Loucy (cell line): ENCODE data around the gene MFSD8.

Experiments
- H2AFZ ChIP-seq: fragments of 200-600 bp; sonication (generic); 2 replicates; pipeline ENCODE4 v1.6.0; 2016; ENCODE audit warnings: antibody characterized with exemption, mild to moderate bottlenecking, low read length, moderate library complexity
- H3F3A ChIP-seq: fragments of 200-600 bp; 2 replicates; pipeline ENCODE4 v1.6.0; 2016; ENCODE audit warnings: antibody characterized with exemption, low read depth, mild to moderate bottlenecking
- H3K27me3 ChIP-seq: fragments of 200-600 bp; sonication (generic); 2 replicates; pipeline ENCODE4 v1.6.1; 2014; ENCODE audit warnings: low read length, mild to moderate bottlenecking; ENCODE audit not compliant: insufficient read depth, poor library complexity, severe bottlenecking
- H3K36me3 ChIP-seq: fragments of 200-600 bp; sonication (generic); 2 replicates; pipeline ENCODE4 v1.6.1; 2016; ENCODE audit warnings: low read length; ENCODE audit not compliant: insufficient read depth
- H3K4me1 ChIP-seq: fragments of 200-600 bp; sonication (generic); 2 replicates; pipeline ENCODE4 v1.5.1; 2014; ENCODE audit warnings: low read length, mild to moderate bottlenecking; ENCODE audit not compliant: insufficient read depth, poor library complexity, severe bottlenecking
- H3K4me2 ChIP-seq: fragments of 200-600 bp; sonication (generic); 2 replicates; pipeline ENCODE4 v1.6.0; 2014; ENCODE audit warnings: antibody characterized with exemption, low read length, low read depth, mild to moderate bottlenecking; ENCODE audit not compliant: poor library complexity, severe bottlenecking
- H3K4me3 ChIP-seq: fragments of 200-600 bp; sonication (generic); 2 replicates; pipeline ENCODE4 v1.5.1; 2014; ENCODE audit warnings: low read length, mild to moderate bottlenecking, mixed read lengths; ENCODE audit not compliant: poor library complexity, severe bottlenecking
- H3K79me2 ChIP-seq: fragments of 200-600 bp; sonication (generic); 2 replicates; pipeline ENCODE4 v1.6.1; 2014; ENCODE audit warnings: low read length; ENCODE audit not compliant: insufficient read depth
- H3K9ac ChIP-seq: fragments of 200-600 bp; sonication (generic); 2 replicates; pipeline ENCODE4 v1.6.0; 2014; ENCODE audit warnings: mild to moderate bottlenecking, low read depth, low read length, moderate library complexity; ENCODE audit not compliant: poor library complexity, severe bottlenecking
- H3K9me2 ChIP-seq: fragments of 200-600 bp; sonication (generic); replicated peaks from 2 replicates; pipeline ENCODE4 v1.6.1; 2016; ENCODE audit warnings: low read depth, low read length, mixed read lengths
- H3K9me3 ChIP-seq: fragments of 200-600 bp; sonication (generic); 2 replicates; pipeline ENCODE4 v1.6.1; 2014; ENCODE audit warnings: mild to moderate bottlenecking, antibody characterized with exemption, low read length, low read depth; ENCODE audit not compliant: insufficient read depth
- H4K20me1 ChIP-seq: fragments of 200-600 bp; sonication (generic); 2 replicates; pipeline ENCODE4 v1.6.0; 2014; ENCODE audit warnings: antibody characterized with exemption, low read length, mild to moderate bottlenecking; ENCODE audit not compliant: insufficient read depth, poor library complexity, severe bottlenecking
- EZH2phosphoT487 ChIP-seq: fragments of 200-600 bp; IDR thresholded peaks from 2 replicates; pipeline ENCODE4 v1.6.1; 2018; ENCODE audit warnings: antibody characterized with exemption, mild to moderate bottlenecking, moderate library complexity, borderline replicate concordance
- TF ChIP-seq, protein P1 (sequence below): fragments of 200-600 bp; sonication (generic); conservative IDR thresholded peaks from 2 replicates; pipeline ENCODE4 v1.5.1; 2014; ENCODE audit warnings: mild to moderate bottlenecking, antibody characterized with exemption, low read length

Gene MFSD8

DNA sequence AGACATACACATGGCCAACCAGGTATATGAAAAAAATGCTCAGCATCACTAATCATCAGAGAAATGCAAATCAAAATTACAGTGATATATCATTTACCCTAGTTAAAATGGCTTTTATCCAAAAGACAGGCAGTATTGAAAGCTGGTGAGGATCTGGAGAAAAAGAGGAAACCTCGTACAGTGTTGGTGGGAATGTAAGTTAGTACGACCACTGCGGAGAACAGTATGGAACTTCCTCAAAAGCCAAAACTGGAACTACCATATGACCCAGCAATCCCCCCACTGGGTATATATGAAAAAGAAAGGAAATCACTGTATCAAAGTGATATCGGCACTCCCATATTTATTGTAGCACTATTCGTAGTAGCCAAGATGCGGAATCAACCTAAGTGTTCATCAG lies 23.7 kb upstream of the MFSD8 start:
- Histone ChIP-seq H3K9me2 (no peaks in the 10 kb centered on the region), H3K79me2 (no peaks in the 10 kb centered on the region), H3K4me3 (no peak overlapping the region), H3K4me1 (no peaks in the 10 kb centered on the region), H3K9me3 (no peaks in the 10 kb centered on the region), H3K9ac (no peak overlapping the region), H3K4me2 (no peak overlapping the region), H2AFZ (no peak overlapping the region), H3K27me3 (no peaks in the 10 kb centered on the region), H3F3A (no peaks in the 10 kb centered on the region), H3K36me3 (peaks cover 5% of the 10 kb centered on the region; the same call in 1 of the 2 replicates), H4K20me1 (no peaks in the 10 kb centered on the region)
- TF ChIP-seq, protein P1, sequence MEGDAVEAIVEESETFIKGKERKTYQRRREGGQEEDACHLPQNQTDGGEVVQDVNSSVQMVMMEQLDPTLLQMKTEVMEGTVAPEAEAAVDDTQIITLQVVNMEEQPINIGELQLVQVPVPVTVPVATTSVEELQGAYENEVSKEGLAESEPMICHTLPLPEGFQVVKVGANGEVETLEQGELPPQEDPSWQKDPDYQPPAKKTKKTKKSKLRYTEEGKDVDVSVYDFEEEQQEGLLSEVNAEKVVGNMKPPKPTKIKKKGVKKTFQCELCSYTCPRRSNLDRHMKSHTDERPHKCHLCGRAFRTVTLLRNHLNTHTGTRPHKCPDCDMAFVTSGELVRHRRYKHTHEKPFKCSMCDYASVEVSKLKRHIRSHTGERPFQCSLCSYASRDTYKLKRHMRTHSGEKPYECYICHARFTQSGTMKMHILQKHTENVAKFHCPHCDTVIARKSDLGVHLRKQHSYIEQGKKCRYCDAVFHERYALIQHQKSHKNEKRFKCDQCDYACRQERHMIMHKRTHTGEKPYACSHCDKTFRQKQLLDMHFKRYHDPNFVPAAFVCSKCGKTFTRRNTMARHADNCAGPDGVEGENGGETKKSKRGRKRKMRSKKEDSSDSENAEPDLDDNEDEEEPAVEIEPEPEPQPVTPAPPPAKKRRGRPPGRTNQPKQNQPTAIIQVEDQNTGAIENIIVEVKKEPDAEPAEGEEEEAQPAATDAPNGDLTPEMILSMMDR = no peak
- TF ChIP-seq EZH2phosphoT487 = no peak

DNA sequence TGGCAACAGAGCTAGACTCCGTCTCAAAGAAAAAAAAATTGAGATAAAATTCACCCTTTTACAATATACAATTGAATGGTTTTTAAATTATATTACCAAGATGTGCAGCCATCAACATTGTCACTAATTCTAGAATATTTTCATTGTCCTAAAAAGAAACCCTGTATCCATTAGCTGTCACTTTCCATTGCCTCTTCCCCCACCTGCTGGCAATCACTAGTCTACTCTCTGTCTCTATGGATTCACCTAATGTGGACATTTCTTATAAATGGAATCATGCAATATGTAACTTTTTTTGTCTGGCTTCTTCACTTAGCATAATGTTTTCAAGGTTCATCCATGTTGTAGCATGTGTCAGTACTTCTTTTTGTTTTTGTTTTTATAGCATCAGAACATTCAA lies 21.0 kb upstream of the MFSD8 start:
- Histone ChIP-seq H3F3A (no peaks in the 10 kb centered on the region), H3K9me3 (no peaks in the 10 kb centered on the region), H3K79me2 (no peaks in the 10 kb centered on the region), H3K36me3 (peaks cover 5% of the 10 kb centered on the region; the same call in 1 of the 2 replicates), H3K9ac (no peak overlapping the region), H4K20me1 (no peaks in the 10 kb centered on the region), H3K27me3 (no peaks in the 10 kb centered on the region), H2AFZ (no peak overlapping the region), H3K4me3 (no peak overlapping the region), H3K9me2 (no peaks in the 10 kb centered on the region), H3K4me2 (no peak overlapping the region), H3K4me1 (no peaks in the 10 kb centered on the region)
- TF ChIP-seq EZH2phosphoT487 = no peak
- TF ChIP-seq, protein P1 = no peak; the same call in 1 of the 2 replicates

DNA sequence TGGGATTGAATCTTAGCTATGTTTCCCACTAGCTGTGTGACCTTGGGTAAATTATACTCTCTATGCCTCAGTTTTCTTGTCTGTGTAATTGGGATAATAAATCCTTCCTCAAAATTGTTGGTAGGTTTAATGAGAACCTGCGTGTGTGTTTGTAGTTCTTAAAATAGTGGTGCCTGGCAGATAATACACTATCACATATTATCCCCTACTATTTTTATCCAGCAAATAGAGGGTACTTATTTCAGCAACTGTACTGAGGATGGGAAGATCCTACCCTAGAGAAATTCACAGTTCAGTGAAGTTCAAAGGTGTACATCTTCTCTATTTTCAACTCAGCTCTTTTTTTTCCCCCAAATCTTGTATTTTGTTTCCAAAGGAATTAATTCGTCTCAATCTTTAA lies 17.5 kb upstream of the MFSD8 start:
- Histone ChIP-seq H3K4me1 (no peaks in the 10 kb centered on the region), H3K27me3 (no peaks in the 10 kb centered on the region), H4K20me1 (no peaks in the 10 kb centered on the region), H3K4me2 (no peak overlapping the region), H3K4me3 (no peak overlapping the region), H3K9me3 (no peaks in the 10 kb centered on the region), H2AFZ (no peak overlapping the region), H3K9me2 (no peaks in the 10 kb centered on the region), H3K36me3 (peaks cover 5% of the 10 kb centered on the region; the same call in 1 of the 2 replicates), H3K9ac (no peak overlapping the region), H3K79me2 (no peaks in the 10 kb centered on the region), H3F3A (no peaks in the 10 kb centered on the region)
- TF ChIP-seq, protein P1 = no peak
- TF ChIP-seq EZH2phosphoT487 = no peak
